Measurements from ENCODE around the gene C5orf34.

GRCh38 chr5:43554497-43554896, 39.5 kb upstream of the C5orf34 start:
- TF ChIP-seq CTCF (conservative IDR thresholded peaks at IDR 0.05) (no peak), ZFX (IDR thresholded peaks at IDR 0.05) (no peak)
